Gastrocnemius medialis (tissue), 4 donors: ENCODE measurements around the gene HM13.

ENCODE experiments used
- CTCF ChIP-seq, 5 experiments: fragments of 450-650 bp in 3 of 5; fragments of 200-600 bp in 2 of 5; sonication (generic) in 2 of 5; IDR thresholded peaks in 4 of 5; conservative IDR thresholded peaks in 1 of 5; 1 replicate in 4 of 5; 2 replicates in 1 of 5; pipeline ENCODE4 v1.5.1; 2016 to 2019; ENCODE audit warnings: antibody characterized with exemption in 5 of 5, mild to moderate bottlenecking in 3 of 5, moderate library complexity in 3 of 5
- POLR2A ChIP-seq, 2 donors: fragments of 450-650 bp; IDR thresholded peaks; one replicate each; pipeline ENCODE4 v1.6.1; 2017; ENCODE audit warnings: antibody characterized with exemption in 2 of 2, mild to moderate bottlenecking in 2 of 2, moderate library complexity in 2 of 2

- TF ChIP-seq CTCF (IDR thresholded peaks at IDR 0.05 in 4 of 5, conservative IDR thresholded peaks at IDR 0.05 in 1 of 5): no peak
- no peak for TF ChIP-seq POLR2A (IDR thresholded peaks at IDR 0.05)
Measured at GRCh38 chr20:31564284-31564683, 50.0 kb downstream of the HM13 start.
